Activated T-helper 17 cell treated with anti-CD3 and anti-CD28 coated beads, Interleukin-2, amount 50 U/mL, for 72 hours (primary cell): ENCODE results near the gene WDR76. TPM values are rescaled to one million over a fixed set of nuclear protein-coding genes. Genes with fewer than 3 reads are reported as not detected.

Experiments
- ATAC-seq: fragments of 150-1000 bp; cut with Tn5 transposase; replicated peaks from 2 replicates; pipeline ENCODE4 v1.10.0; 2021; ENCODE audit warnings: mild to moderate bottlenecking, moderate library complexity
- H3K27ac Mint-ChIP-seq: one replicate; pipeline ENCODE4 v1.8.0; 2022; ENCODE audit warnings: mixed read lengths
- H3K27me3 Mint-ChIP-seq: one replicate; pipeline ENCODE4 v1.8.0; 2022; ENCODE audit warnings: mixed read lengths
- H3K36me3 Mint-ChIP-seq: one replicate; pipeline ENCODE4 v1.8.0; 2022; ENCODE audit warnings: low read depth, mild to moderate bottlenecking, mixed read lengths
- H3K4me1 Mint-ChIP-seq: one replicate; pipeline ENCODE4 v1.8.0; 2022; ENCODE audit warnings: mixed read lengths
- H3K4me3 Mint-ChIP-seq: one replicate; pipeline ENCODE4 v1.8.0; 2022; ENCODE audit warnings: mild to moderate bottlenecking, mixed read lengths
- H3K9me3 Mint-ChIP-seq: one replicate; pipeline ENCODE4 v1.8.0; 2022; ENCODE audit warnings: mixed read lengths
- total RNA-seq, 2 donors: library from RNA; stranded (reverse); gene quantifications; one replicate each; pipeline ENCODE4 v1.2.3, GENCODE V29; 2022

Gene WDR76
- total RNA-seq, 2 donors from 2014 or later: 73.0 to 86.2 TPM

- Mint-ChIP-seq H3K27me3 (no peaks in the 10 kb centered on the region), H3K4me3 (no peak overlapping the region), H3K27ac (no peak overlapping the region), H3K4me1 (no peaks in the 10 kb centered on the region), H3K9me3 (no peaks in the 10 kb centered on the region), H3K36me3 (peaks cover 73% of the 10 kb centered on the region)
- ATAC-seq: no peak
Measured at GRCh38 chr15:43879386-43880355, 52.9 kb downstream of the WDR76 start.

GRCh38 chr15:43880406-43881194, 53.8 kb downstream of the WDR76 start:
- H3K4me3 Mint-ChIP-seq: no peak overlapping the region
- H3K27ac Mint-ChIP-seq: no peak overlapping the region
- no peaks in the 10 kb centered on the region for H3K9me3 Mint-ChIP-seq
- peaks cover 64% of the 10 kb centered on the region for H3K36me3 Mint-ChIP-seq
- ATAC-seq: no peak
- no peaks in the 10 kb centered on the region for H3K4me1 Mint-ChIP-seq
- no peaks in the 10 kb centered on the region for H3K27me3 Mint-ChIP-seq

DNA sequence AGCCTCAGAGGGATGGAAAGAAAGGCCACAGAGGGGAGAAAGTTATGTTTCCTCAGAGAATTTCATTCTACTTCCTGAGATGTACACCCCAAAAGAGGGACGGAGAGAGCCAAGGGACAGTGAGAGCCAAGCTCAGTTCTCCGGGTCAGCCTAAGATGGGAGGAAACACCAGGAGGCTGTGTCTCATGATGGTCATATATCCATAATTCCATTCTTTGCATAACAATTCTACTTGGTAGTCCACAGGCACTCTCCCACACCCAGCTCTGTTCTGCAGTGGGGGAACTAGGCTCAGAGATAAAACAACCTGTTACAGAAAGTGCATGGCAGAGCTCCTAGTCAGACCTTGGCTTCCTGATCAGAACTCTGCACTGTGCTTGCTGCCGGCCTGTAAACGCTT, 54.4 kb downstream of the WDR76 start:
- no peak for ATAC-seq
- H3K27ac Mint-ChIP-seq: no peak overlapping the region
- no peak overlapping the region for H3K4me3 Mint-ChIP-seq
- no peaks in the 10 kb centered on the region for H3K4me1 Mint-ChIP-seq
- H3K9me3 Mint-ChIP-seq: no peaks in the 10 kb centered on the region
- no peaks in the 10 kb centered on the region for H3K27me3 Mint-ChIP-seq
- peaks cover 58% of the 10 kb centered on the region for H3K36me3 Mint-ChIP-seq

- Mint-ChIP-seq H3K9me3 (no peaks in the 10 kb centered on the region), H3K27me3 (no peaks in the 10 kb centered on the region), H3K36me3 (peaks cover 51% of the 10 kb centered on the region), H3K4me3 (no peak overlapping the region), H3K4me1 (no peaks in the 10 kb centered on the region), H3K27ac (no peak overlapping the region)
- ATAC-seq: no peak
Measured at GRCh38 chr15:43881944-43882343, 55.1 kb downstream of the WDR76 start.

DNA sequence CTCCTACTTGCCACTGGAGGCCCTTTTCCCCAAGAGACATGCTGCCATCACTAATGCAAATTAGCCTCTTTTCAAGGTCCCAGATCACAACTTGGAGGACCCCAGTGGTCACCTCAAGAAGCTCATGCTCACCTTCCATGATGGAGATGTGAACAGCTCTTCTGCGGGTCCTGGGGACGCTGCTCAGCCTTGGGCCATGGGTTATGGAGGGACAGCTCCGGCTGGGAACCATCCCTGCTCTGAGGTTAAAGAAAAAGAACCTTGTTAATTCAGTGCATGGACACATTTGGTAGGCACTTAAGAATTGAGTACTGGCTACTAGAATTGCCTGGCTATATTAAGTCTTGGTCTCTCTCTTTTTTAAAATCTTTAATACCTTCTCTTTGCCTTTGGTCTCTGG, 56.8 kb downstream of the WDR76 start:
- no peaks in the 10 kb centered on the region for H3K4me1 Mint-ChIP-seq
- peaks cover 35% of the 10 kb centered on the region for H3K36me3 Mint-ChIP-seq
- no peak overlapping the region for H3K27ac Mint-ChIP-seq
- H3K4me3 Mint-ChIP-seq: no peak overlapping the region
- no peak for ATAC-seq
- no peaks in the 10 kb centered on the region for H3K27me3 Mint-ChIP-seq
- no peaks in the 10 kb centered on the region for H3K9me3 Mint-ChIP-seq

- no peak overlapping the region for H3K27ac Mint-ChIP-seq
- no peak for ATAC-seq
- no peaks in the 10 kb centered on the region for H3K9me3 Mint-ChIP-seq
- H3K4me3 Mint-ChIP-seq: no peak overlapping the region
- peaks cover 25% of the 10 kb centered on the region for H3K36me3 Mint-ChIP-seq
- H3K27me3 Mint-ChIP-seq: no peaks in the 10 kb centered on the region
- H3K4me1 Mint-ChIP-seq: no peaks in the 10 kb centered on the region
Measured at GRCh38 chr15:43886558-43886957, 59.8 kb downstream of the WDR76 start.

- Mint-ChIP-seq H3K4me1 (no peaks in the 10 kb centered on the region), H3K9me3 (no peaks in the 10 kb centered on the region), H3K36me3 (peaks cover 12% of the 10 kb centered on the region), H3K27me3 (no peaks in the 10 kb centered on the region), H3K27ac (peak overlapping the region; percentile 36), H3K4me3 (no peak overlapping the region)
- ATAC-seq: no peak
Measured at GRCh38 chr15:43887901-43888300, 61.1 kb downstream of the WDR76 start.

DNA sequence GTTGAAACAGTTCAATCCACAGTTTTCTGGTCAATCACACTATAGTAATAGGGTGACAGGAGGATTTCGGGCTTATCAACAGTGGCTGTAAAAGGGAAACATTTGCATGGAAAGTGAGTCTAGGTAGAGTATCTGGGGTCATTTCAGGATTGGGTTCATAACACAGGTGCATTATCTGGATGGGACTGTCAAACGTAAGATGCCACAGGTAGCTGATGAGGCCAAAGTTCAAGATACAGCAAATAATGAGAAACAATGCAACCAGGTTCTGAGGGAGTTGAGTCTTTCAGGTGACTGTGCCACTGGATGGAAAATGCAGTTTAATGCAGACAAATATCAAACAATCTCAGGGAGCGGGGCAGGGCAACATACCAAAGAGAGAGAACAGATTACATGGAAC, 62.2 kb downstream of the WDR76 start:
- no peak for ATAC-seq
- Mint-ChIP-seq H3K4me1 (no peaks in the 10 kb centered on the region), H3K36me3 (peaks cover 5% of the 10 kb centered on the region), H3K27me3 (no peaks in the 10 kb centered on the region), H3K4me3 (no peak overlapping the region), H3K27ac (no peak overlapping the region), H3K9me3 (no peaks in the 10 kb centered on the region)

GRCh38 chr15:43893956-43894355, 67.2 kb downstream of the WDR76 start:
- H3K4me3 Mint-ChIP-seq: no peak overlapping the region
- no peaks in the 10 kb centered on the region for H3K27me3 Mint-ChIP-seq
- H3K36me3 Mint-ChIP-seq: peaks cover 5% of the 10 kb centered on the region
- H3K9me3 Mint-ChIP-seq: no peaks in the 10 kb centered on the region
- no peak for ATAC-seq
- no peaks in the 10 kb centered on the region for H3K4me1 Mint-ChIP-seq
- H3K27ac Mint-ChIP-seq: no peak overlapping the region

DNA sequence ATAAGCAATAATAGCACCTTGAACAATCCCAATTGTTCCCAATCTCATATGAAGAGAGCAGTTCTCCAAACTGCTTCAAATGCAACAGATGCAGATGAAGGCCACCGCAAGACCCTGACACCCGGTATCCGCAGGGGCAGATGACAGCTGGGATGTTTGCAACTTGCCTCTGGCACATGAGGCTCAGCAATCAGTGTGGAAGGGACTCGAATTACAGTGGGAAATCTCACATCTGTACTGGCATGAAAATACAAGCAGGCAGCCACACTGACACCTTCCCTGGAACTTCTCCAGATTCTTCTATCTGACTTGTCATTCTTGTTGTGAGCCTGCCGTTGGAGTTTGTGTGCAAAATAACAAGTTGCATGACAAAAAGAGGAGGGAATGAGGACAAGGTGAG, 68.8 kb downstream of the WDR76 start:
- H3K27ac Mint-ChIP-seq: no peak overlapping the region
- no peaks in the 10 kb centered on the region for H3K9me3 Mint-ChIP-seq
- no peak overlapping the region for H3K4me3 Mint-ChIP-seq
- H3K36me3 Mint-ChIP-seq: peaks cover 5% of the 10 kb centered on the region
- H3K4me1 Mint-ChIP-seq: no peaks in the 10 kb centered on the region
- ATAC-seq: no peak
- H3K27me3 Mint-ChIP-seq: no peaks in the 10 kb centered on the region

GRCh38 chr15:43896543-43896942, 69.7 kb downstream of the WDR76 start:
- ATAC-seq: no peak
- H3K4me1 Mint-ChIP-seq: no peaks in the 10 kb centered on the region
- no peak overlapping the region for H3K4me3 Mint-ChIP-seq
- H3K27ac Mint-ChIP-seq: peak overlapping the region; percentile 39
- H3K27me3 Mint-ChIP-seq: no peaks in the 10 kb centered on the region
- H3K9me3 Mint-ChIP-seq: no peaks in the 10 kb centered on the region
- no peaks in the 10 kb centered on the region for H3K36me3 Mint-ChIP-seq

DNA sequence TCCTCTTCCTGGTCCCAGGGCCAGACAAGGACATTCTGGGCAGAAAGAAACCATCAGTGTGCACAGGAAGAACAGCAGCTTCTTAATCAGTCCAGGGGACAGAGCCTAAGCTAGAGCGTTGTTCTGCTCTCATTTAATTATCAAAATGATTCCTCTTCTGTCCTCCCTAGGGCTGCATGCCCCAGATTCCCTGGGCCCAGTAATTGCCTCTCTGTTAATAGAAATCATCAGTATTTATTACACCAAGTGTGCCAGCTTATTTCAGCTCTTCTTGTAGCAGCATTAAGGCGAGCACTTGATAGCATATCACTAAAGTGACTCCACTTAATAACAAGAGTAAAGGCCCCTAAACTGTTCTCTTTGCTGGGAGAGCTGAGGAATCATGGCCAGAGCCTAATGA, 72.1 kb downstream of the WDR76 start:
- Mint-ChIP-seq H3K27me3 (no peaks in the 10 kb centered on the region), H3K4me3 (no peak overlapping the region), H3K9me3 (no peaks in the 10 kb centered on the region), H3K27ac (no peak overlapping the region), H3K4me1 (peaks cover 3% of the 10 kb centered on the region), H3K36me3 (no peaks in the 10 kb centered on the region)
- no peak for ATAC-seq

GRCh38 chr15:43899928-43900327, 73.1 kb downstream of the WDR76 start:
- Mint-ChIP-seq H3K9me3 (no peaks in the 10 kb centered on the region), H3K4me3 (no peak overlapping the region), H3K4me1 (peaks cover 5% of the 10 kb centered on the region), H3K27ac (no peak overlapping the region), H3K27me3 (no peaks in the 10 kb centered on the region), H3K36me3 (no peaks in the 10 kb centered on the region)
- no peak for ATAC-seq

GRCh38 chr15:43900996-43901395, 74.2 kb downstream of the WDR76 start:
- H3K9me3 Mint-ChIP-seq: no peaks in the 10 kb centered on the region

GRCh38 chr15:43901495-43901894, 74.7 kb downstream of the WDR76 start:
- Mint-ChIP-seq H3K27ac (no peak overlapping the region), H3K27me3 (no peaks in the 10 kb centered on the region), H3K36me3 (no peaks in the 10 kb centered on the region), H3K4me1 (peaks cover 5% of the 10 kb centered on the region), H3K4me3 (no peak overlapping the region), H3K9me3 (no peaks in the 10 kb centered on the region)
- no peak for ATAC-seq

More at GRCh38 chr15:43900996-43901395, 74.2 kb downstream of the WDR76 start:
- H3K27ac Mint-ChIP-seq: no peak overlapping the region
- peaks cover 5% of the 10 kb centered on the region for H3K4me1 Mint-ChIP-seq
- no peak overlapping the region for H3K4me3 Mint-ChIP-seq
- H3K36me3 Mint-ChIP-seq: no peaks in the 10 kb centered on the region
- no peaks in the 10 kb centered on the region for H3K27me3 Mint-ChIP-seq
- ATAC-seq: no peak
